Breast epithelium (tissue), 4 donors: Measurements from ENCODE around the gene SOD3. TPM values are rescaled to one million over a fixed set of nuclear protein-coding genes. Genes with fewer than 3 reads are reported as not detected.
A peak's percentile ranks its signal among the peaks of the same experiment; 100 is the strongest.

ENCODE experiments used
- DNase-seq, 2 donors: peaks; one replicate each; pipeline ENCODE4 v3.0.0-alpha.2; 2019; ENCODE audit warnings: low spot score in 2 of 2
- H3K27ac ChIP-seq, 2 donors: fragments of 200-600 bp; sonication (generic) in 1 of 2; one replicate each; pipeline ENCODE4 v1.5.1; 2016 to 2019; ENCODE audit warnings: mild to moderate bottlenecking in 1 of 2
- H3K27me3 ChIP-seq, 2 donors: fragments of 200-600 bp; sonication (generic) in 1 of 2; one replicate each; pipeline versions ENCODE4 v1.5.1 to v1.6.0; 2017 to 2019; ENCODE audit warnings: control low read depth in 1 of 2, mild to moderate bottlenecking in 1 of 2
- H3K36me3 ChIP-seq: fragments of 200-600 bp; one replicate; pipeline ENCODE4 v1.5.1; 2019
- H3K4me1 ChIP-seq, 2 donors: fragments of 200-600 bp; sonication (generic); one replicate each; pipeline ENCODE4 v1.5.1; 2016 to 2019; ENCODE audit warnings: control low read depth in 1 of 2
- H3K4me3 ChIP-seq, 3 donors: fragments of 200-600 bp; sonication (generic); 1 replicate in 2 of 3; 2 replicates in 1 of 3; pipeline ENCODE4 v1.5.1; 2016 to 2019; ENCODE audit warnings: mild to moderate bottlenecking in 3 of 3, moderate library complexity in 2 of 3
- H3K9me3 ChIP-seq, 2 donors: fragments of 200-600 bp; sonication (generic) in 1 of 2; one replicate each; pipeline ENCODE4 v1.5.1; 2016 to 2019; ENCODE audit warnings: control low read depth in 1 of 2
- CTCF ChIP-seq, 3 donors: fragments of 450-650 bp; IDR thresholded peaks; one replicate each; pipeline ENCODE4 v1.5.1; 2016 to 2017; ENCODE audit warnings: antibody characterized with exemption in 3 of 3, mild to moderate bottlenecking in 3 of 3, moderate library complexity in 3 of 3
- POLR2A ChIP-seq: fragments of 450-650 bp; IDR thresholded peaks from one replicate; pipeline ENCODE4 v1.6.1; 2016; ENCODE audit warnings: antibody characterized with exemption, mild to moderate bottlenecking, moderate library complexity
- POLR2AphosphoS5 ChIP-seq, 3 donors: sonication (generic); formaldehyde crosslinking; IDR thresholded peaks; one replicate each; pipeline ENCODE4 v1.6.1; 2017; ENCODE audit warnings: antibody characterized with exemption in 3 of 3
- intact Hi-C: fragments of 100-400 bp; cut with DNase I; formaldehyde crosslinking; loops from one replicate; pipeline ENCODE4 v1.15.1; 2023; ENCODE audit warnings: low total_unique reads
- total RNA-seq, 3 donors: library from RNA; depleted of rRNA; stranded (reverse); fragments of >200 nt; gene quantifications; one replicate each; pipeline ENCODE4 v1.1.0, GENCODE V29; 2016

Gene SOD3
- total RNA-seq, 3 donors from 2014 or later, result 22.0 to 131 (median 77.3) TPM

- intact Hi-C loops, result no loop called here
- DNase-seq, result no peak
- peak overlapping the region in 1 of 2 donors; percentile 16 for H3K27ac ChIP-seq
Measured at GRCh38 chr4:24781999-24782745, 13.2 kb upstream of the SOD3 start.

GRCh38 chr4:24783506-24783905 lies 11.9 kb upstream of the SOD3 start:
- no peaks in the 10 kb centered on the region for H3K36me3 ChIP-seq
- no peak overlapping the region for H3K27ac ChIP-seq
- H3K4me1 ChIP-seq, result peaks cover 0 to 12% of the 10 kb centered on the region in 2 donors
- TF ChIP-seq POLR2AphosphoS5 (IDR thresholded peaks at IDR 0.05) (no peak), CTCF (IDR thresholded peaks at IDR 0.05) (no peak)
- no peak overlapping the region for H3K4me3 ChIP-seq
- no peak for DNase-seq
- H3K9me3 ChIP-seq, result no peaks in the 10 kb centered on the region
- H3K27me3 ChIP-seq, result no peaks in the 10 kb centered on the region
- intact Hi-C loops, result no loop called here

More at GRCh38 chr4:24781999-24782745, 13.2 kb upstream of the SOD3 start:
- no peaks in the 10 kb centered on the region for H3K36me3 ChIP-seq
- peaks cover 5 to 23% of the 10 kb centered on the region in 2 donors for H3K4me1 ChIP-seq
- no peaks in the 10 kb centered on the region for H3K27me3 ChIP-seq
- H3K4me3 ChIP-seq, result no peak overlapping the region
- TF ChIP-seq POLR2A (no peak), POLR2AphosphoS5 (IDR thresholded peaks at IDR 0.05) (no peak), CTCF (IDR thresholded peaks at IDR 0.05) (no peak)
- H3K9me3 ChIP-seq, result no peaks in the 10 kb centered on the region

- Histone ChIP-seq H3K27me3 (no peaks in the 10 kb centered on the region), H3K27ac (no peak overlapping the region), H3K4me1 (no peaks in the 10 kb centered on the region), H3K36me3 (no peaks in the 10 kb centered on the region), H3K9me3 (no peaks in the 10 kb centered on the region), H3K4me3 (no peak overlapping the region)
- no peak for TF ChIP-seq CTCF (IDR thresholded peaks at IDR 0.05)
- DNase-seq, result no peak
- intact Hi-C loops, result no loop called here
Measured at GRCh38 chr4:24791043-24791442, 4.3 kb upstream of the SOD3 start.

GRCh38 chr4:24792552-24792951 lies 2.8 kb upstream of the SOD3 start:
- Histone ChIP-seq H3K27ac (no peak overlapping the region), H3K9me3 (no peaks in the 10 kb centered on the region), H3K4me1 (no peaks in the 10 kb centered on the region), H3K27me3 (no peaks in the 10 kb centered on the region), H3K4me3 (no peak overlapping the region), H3K36me3 (no peaks in the 10 kb centered on the region)
- TF ChIP-seq CTCF (IDR thresholded peaks at IDR 0.05) (no peak), POLR2A (no peak), POLR2AphosphoS5 (IDR thresholded peaks at IDR 0.05) (no peak)
- no peak for DNase-seq
- intact Hi-C loops, result no loop called here

GRCh38 chr4:24793219-24794005 lies 2.0 kb upstream of the SOD3 start:
- TF ChIP-seq CTCF (IDR thresholded peaks at IDR 0.05), result peak in 2 of 3 donors; percentile 22 to 29
- TF ChIP-seq POLR2A, result no peak
- no peak for TF ChIP-seq POLR2AphosphoS5 (IDR thresholded peaks at IDR 0.05)
- DNase-seq, result no peak
- Histone ChIP-seq H3K27me3 (no peaks in the 10 kb centered on the region), H3K36me3 (no peaks in the 10 kb centered on the region), H3K27ac (peak overlapping the region in 1 of 2 donors; percentile 85), H3K4me3 (no peak overlapping the region), H3K9me3 (no peaks in the 10 kb centered on the region), H3K4me1 (no peaks in the 10 kb centered on the region)
- intact Hi-C loops, result loop anchor here (2.0 kb wide), 2 partner anchors 21 to 33 kb away; no protein-coding TSS in a partner anchor
